DMS153 treated with DMSO at 0.1 percent for 48 hours (cell line): ENCODE measurements around the gene KSR2.
"Not testable (repeated sequence)": the region's sequence is repeated elsewhere in the genome, so short reads cannot be mapped to it uniquely, and the experiment has no call there.

Source experiments
- DNase-seq: peaks from one replicate; lab custom pipeline; 2025; ENCODE audit not compliant: unreplicated experiment; lab: John Stamatoyannopoulos, UW

The KSR2 gene

DNA sequence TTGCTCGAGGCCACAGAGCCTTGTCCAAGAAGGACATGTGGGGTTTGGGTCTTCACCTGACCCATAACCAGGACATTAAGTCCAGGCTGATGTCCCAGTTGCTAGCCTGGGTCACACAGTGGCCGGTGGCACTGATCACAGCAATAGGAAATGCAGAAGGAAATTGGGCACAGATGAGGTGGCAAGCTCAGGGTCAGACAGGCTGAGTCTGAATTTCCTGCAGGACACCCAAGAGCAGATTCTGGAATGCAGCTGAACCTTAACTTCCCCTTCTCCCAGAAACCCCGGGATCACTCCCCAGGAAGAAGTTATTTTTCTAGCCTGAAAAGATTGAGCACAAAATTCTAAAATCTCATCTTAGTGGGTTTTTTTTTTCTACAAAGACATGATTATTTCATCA is 199.9 kb downstream of the KSR2 start:
- DNase-seq, result no peak

DNA sequence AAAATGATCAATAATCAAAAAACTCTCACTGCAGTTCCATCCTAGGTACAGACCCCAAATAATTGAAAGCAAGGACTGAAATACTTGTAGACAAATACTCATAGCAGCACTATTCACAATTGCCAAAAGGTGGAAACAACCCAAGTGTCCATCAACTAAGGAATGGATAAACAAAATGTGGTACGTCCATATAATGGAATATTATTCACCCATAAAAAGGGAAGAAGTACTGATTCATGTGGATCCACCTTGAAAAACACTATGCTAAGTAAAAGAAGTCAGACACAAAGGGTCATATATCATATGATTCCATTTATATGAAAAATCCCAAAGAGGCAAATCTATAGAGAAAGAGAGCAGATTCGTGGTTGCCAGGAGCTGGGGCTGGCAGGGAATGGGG is 202.8 kb downstream of the KSR2 start:
- no peak for DNase-seq

DNA sequence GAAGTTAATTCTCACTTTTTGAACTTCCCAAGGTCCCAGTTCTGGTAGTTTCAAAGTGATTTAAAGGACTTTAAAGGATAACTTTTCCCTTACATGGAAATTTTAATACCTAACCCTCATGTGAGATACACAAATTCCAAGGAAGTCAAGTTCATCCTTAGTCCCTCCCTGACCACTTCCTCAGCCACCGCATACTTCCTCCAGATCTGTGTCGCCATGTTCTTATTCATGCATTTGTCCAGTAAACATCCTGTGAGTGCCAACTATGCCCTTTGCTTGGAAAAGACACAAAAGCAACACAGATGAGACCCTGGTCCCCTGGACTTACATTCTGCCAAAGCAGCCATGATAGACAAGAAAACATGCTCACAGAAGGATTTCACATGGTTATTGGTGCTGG is 206.6 kb downstream of the KSR2 start:
- no peak for DNase-seq

DNA sequence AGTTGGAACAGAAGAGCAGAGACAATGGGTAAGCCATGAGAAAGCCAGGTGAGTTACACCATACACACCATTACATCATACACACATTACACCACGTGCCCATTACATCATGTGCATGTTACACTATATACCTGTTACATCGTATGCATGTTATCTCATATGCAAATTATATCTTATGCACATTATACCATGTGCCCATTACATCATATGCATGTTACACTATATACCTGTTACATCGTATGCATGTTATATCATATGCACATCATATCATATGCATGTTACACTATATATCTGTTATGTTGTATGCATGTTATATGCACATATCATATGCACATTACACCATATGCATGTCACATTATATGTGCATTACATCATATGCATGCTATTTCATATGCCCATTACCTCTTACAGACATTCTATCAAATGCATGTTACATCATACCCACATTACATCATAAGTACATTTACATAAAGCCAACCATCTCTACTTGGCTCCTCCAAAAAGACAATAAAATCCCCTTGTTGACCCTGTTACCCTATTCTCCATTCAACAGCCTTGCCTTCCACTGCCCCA is 207.2 kb downstream of the KSR2 start:
- no peak for DNase-seq

DNA sequence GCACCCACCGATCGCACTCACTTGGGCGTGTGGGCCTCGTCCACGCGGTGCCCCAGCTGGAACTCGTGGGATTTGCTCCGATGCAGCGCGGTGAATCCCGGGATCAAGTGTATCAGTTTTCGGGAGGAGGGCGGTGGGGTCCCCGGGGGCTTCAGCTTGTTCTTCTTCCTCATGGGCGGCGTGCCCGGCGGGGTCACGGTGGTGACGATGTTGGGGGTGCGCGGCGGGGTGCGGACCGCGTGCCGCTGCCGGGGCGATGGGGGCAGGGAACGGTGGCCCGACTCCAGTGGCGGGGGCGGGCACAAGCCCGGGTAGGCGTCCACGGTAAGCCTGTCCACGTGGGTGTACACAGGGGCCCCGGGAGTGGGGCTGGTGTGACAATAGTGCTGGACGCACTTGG is 207.8 kb downstream of the KSR2 start:
- DNase-seq, result no peak

DNA sequence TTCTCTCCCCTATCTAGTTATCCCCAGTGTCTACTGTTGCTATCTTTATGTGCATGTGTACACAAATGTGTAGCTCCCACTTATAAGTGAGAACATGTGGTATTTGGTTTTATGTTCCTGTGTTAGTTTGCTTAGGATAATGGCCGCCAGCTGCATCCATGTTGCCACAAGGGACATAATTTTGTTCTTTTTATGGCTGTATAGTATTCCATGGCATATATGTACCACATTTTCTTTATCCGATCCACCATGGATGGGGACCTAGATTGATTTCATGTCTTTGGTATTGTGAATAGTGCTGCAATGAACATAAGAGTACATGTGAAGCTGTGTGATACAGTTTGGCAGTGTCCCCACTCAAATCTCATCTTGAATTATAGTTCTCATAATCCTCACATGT is 218.1 kb downstream of the KSR2 start:
- no peak for DNase-seq

DNA sequence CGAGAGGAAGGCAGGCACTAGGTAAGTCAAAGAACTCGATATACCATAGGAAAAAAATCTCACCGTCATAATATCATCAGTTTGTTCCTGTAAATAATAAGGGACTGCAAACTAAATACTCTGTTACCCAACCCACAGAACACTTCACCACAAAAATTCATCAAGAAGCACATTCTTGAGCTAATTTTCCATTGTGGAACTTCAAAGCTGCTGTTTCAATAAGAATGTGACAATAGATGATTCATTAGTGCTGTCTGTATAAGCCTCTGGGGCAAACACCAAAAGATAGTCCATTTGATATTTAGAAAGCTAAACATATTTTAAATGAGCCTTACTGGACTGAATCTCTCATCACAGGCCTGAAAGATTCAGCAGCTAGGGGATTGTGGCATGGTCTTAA is 219.4 kb downstream of the KSR2 start:
- DNase-seq, result no peak

DNA sequence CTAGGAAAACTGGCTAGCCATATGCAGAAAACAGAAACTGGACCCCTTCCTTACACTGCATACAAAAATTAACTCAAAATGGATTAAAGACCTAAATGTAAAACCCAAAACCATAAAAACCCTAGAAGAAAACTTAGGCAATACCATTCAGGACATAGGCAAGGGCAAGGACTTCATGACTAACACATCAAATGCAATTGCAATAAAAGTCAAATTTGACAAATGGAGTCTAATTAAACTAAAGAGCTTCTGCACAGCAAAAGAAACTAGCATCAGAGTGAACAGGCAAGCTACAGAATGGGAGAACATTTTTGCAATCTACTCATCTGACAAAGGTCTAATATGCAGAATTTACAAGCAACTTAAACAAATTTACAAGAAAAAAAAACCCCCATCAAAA is 222.4 kb downstream of the KSR2 start:
- not testable (repeated sequence) for DNase-seq

DNA sequence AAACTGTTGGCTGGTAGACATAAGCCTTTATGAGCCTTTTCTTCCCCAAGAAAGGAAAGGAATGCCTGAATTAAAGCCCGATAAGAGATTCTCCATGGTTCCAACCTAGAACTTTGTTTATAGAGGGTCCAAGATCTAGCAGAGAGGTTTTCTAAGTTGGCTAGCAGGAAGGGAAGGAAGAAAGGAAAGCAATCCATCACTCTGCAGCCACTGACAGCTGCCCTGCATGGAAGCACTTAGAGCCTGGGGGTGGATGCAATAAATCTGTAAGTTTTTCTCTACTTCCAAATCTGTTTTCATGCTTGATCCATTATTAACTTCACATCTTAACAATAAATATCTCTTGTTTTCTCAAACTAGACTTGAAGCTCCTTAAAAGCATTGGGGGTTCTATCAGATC is 224.4 kb downstream of the KSR2 start:
- DNase-seq, result no peak

DNA sequence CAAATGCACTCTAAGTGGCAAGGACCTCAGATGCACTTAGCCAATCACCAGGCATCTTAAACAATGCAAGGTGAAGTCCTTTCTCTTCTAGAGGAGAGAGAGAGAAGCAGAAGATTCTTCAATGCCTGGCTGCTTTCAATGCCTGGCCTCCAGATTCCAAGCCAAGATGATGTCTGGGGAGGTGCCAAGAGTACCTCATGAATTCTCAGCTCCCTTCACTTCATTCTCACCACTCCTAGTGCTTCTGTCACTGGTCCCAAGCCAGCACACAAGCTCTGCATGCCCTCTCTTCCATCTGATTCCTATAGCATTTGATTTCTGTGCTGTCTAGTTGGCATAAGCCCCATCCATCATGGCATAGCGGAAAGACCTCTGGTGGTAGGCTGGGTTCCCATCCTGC is 225.0 kb downstream of the KSR2 start:
- no peak for DNase-seq

DNA sequence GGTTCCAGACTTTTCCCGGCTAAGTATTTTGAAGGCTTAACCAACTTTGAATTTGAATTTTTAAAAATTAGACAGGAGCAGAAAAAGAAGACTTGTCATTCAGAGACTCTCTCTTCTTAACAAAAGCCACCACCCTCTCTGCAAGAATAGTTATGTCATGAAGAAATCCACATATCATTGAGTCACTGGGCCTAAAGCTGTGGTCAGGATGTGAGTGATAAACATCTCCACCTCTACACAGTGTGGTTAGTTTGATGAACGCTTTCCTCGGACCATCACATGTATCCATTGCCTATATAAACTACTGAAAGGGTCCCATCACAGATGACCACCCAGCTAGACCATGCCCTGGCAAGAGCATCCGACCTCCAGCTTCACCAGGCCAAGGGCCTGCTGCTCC is 226.1 kb downstream of the KSR2 start:
- no peak for DNase-seq

DNA sequence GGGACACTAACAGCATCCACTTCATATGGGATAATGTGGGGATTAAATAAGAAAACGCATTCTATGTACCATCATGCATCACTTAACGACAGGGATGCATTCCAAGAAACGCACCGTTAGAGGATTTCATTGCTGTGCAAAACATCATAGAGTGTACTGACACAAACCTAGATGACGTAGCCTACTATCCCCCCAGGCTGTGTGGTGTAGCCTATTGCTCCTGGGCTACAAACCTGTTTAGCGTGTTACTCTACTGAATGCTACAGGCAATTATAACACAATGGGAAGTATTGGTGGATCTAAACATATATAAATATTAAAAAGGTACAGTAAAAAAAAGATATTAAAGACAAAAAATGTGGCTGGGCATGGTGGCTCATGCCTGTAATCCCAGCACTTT is 230.6 kb downstream of the KSR2 start:
- DNase-seq, result no peak

DNA sequence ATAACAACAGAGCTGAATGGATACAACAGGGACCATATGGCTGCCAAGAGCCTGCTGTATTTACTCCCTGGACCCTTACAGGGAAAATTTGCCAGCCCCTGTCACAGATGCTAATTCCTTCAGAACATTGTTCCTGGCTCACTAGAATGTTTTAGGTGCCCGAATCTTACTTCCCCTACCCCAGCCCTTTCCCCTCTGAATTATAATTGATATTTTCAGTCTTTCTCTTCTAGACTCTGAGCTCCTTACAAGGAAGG is 235.3 kb downstream of the KSR2 start:
- no peak for DNase-seq

DNA sequence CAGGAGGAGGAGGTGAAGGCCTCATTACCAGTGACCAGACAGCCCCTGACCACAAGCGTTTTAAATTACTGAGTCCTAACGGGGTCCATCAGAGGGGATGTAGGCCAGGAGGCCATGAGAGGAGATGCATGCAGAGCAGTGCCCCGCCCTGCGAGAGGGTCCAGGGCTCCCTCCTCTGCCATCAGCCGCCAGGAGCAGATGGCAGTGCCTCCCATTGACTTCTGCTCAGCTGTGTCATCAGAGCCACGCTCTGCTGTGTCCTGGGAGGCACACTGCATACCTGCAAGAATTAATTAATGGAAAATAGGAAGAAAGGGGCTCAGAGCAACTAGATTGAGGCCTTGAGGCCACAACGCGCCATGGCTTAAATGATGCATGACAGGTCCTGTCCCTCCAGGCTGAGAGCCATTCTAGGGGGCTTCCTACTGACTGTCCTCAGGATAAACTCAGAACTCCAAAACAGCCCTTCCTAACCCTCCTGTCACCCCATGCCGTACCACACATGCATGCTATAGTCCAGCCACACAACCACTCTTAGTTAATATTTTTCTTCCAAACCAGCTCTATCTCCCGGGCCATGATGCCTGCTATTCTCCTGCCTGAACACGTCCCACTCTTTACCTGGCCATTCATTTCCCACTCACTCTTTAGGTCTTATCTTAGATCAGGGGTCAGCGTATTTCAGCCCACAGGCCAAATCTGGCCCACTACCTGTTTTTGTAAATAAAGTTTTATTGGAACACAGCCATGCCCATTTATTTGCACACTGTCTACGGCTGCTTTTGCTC is 235.8 kb downstream of the KSR2 start:
- DNase-seq, result no peak

DNA sequence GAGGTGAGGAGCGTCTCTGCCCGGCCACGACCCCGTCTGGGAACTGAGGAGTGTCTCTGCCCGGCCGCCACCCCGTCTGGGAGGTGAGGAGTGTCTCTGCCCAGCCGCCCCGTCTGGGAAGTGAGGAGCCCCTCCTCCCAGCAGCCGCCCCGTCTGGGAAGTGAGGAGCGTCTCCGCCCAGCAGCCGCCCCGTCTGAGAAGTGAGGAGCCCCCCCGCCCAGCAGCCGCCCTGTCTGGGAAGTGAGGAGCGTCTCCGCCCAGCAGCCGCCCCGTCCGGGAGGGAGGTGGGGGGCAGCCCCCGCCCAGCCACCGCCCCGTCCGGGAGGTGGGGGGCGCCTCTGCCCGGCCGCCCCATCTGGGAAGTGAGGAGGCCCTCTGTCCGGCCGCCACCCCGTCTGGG is 237.7 kb downstream of the KSR2 start:
- DNase-seq, result not testable (repeated sequence)

DNA sequence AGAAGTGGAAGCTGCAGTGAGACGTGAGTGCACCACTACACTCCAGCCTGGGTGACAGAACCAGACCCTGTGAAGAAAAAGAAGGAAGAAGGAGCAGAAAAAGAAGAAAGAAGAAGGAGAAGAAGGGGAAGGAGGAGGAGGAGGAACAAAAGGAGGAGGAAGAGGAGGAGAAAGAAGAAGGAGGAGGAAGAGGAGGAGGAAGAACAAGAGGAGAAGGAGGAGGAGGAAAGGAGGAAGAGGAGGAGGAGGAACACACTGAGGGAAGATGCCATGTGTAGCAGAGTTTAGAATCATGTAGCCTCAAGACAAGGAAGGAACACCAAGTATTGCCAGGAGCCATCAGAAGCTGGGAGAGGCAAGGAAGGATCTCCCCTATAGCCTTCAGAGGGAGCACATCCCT is 241.5 kb downstream of the KSR2 start:
- no peak for DNase-seq

DNA sequence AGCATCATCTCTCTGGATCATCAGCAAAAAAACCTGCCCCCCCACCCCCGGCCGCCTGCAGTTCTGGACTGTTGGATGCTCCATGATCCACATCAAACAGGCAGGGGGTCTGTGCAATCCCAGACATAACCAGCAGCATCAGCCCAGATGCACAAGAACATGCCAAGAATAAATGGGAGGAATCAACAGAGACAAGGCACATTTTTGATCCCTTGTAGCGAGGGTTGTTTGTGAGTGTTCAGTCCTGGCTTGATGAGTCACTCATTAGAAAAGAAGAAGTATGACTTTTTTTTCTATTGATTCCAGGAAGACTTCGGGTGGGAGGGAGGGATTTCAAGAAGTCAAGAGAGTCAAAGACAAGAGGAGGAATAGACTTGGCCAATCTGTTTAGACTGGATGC is 244.2 kb downstream of the KSR2 start:
- DNase-seq, result no peak

DNA sequence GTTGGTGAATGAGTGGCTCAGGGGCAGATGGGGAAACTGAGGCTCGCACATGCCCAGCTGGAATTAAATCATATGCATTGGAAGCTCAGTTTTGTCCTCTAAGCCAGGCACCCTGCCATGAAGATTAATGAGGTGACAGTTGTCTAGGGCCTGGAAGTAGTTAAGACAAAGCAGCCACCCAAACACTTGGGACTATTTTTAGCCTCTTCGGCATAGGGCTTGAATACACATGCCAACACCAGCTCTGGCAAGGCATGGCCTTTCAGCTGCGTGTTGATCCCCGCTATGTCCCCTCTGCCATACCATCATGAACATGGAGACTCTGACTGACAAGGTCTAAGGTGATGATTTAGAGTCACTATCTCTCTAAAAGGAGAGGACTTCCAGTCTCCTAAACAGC is 250.2 kb downstream of the KSR2 start:
- no peak for DNase-seq

DNA sequence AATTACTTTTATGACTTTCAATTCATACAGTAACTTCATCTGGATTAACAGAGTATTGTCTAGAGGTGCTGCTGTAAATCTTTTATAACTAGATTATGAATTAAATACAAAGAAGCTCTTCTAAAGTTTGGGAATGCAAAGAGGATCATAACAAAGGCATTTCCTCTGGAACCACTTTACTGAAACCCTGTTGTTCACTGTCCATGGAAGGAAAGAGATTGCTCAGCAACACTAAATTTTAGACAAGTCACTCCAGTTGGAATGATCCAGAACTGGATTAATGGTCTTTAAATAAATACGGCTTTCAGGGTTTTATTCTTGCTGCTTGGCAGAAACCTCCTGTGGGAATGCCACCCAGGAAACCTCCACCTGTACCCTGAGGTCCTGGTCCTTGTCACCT is 250.6 kb downstream of the KSR2 start:
- DNase-seq, result no peak

DNA sequence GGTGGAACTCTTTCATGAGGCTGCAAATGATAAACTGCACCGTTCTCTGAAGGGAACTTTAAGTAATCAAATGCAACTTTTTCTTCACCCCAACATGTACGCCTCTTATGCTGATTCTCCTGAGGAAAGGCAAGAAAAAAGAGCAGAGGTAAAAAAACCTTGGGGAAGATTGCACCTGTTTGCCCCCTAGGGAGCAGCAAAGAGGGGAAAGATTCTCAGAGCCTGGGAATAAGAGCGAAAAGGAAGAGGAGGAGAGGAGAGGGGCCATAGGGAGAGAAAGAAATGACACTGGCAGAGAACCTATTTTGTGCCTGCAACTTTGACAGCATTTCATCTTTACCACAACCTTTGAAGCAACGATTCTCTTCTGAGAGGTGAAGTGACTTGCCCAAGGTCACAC is 254.6 kb downstream of the KSR2 start:
- no peak for DNase-seq

DNA sequence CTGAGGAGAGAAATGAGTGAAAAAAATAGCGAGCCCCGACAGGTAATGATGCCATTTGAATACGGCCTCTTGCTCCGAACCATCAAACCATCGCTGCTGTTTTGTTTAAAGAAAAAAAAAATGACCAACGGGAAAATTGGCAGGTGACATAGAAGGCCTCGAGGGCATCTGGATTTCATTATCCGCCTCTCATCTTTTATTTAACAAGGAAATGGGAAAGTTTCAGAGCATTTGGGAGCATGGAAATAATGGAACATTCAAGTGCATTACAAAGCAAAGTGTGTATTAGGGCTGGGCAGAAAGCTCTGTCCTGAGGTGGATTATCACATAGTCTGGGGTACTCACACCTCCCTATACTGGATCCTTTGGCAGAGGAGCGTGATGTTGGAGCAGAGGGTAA is 258.7 kb downstream of the KSR2 start:
- no peak for DNase-seq

DNA sequence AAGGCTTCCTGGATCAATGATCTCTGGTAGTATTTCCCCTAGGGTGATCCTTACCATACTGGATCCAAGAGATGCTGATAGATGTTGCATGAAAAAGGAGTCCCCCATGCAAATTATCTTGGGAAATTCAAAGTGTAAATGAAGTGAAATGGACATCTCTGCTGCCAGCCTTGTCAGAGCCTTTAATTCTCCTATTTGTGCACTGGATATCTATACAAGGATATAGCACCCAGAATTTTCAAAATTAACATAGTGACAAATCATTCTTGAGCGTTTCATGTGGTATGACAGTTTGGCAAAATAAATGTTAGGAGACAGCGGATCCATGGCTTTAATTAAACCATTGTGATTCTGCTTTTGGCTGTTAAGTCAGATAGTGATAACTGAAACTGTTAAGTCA is 260.9 kb downstream of the KSR2 start:
- DNase-seq, result no peak

DNA sequence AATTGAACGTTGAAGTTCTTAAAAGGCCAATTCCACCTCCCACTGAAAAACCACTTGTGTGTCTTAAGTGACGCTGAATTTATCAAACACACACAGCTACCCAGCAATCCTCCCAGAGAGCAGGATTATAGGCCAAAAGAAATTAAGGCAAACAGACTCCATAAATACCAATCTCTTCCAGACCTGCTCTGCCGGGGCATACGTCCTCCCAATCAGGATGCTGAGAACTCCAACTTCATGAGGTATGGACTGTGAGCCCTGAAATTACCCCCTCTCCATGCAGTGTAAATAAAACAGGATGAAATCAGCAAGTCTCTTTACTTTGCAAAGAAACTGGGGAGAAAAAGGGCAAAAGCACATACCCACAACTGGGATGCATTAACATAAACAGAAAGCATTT is 265.2 kb downstream of the KSR2 start:
- DNase-seq, result no peak
